ENCODE measurements around the gene TRPT1. TPM values are rescaled to one million over a fixed set of nuclear protein-coding genes. Genes with fewer than 3 reads are reported as not detected.
A peak's percentile ranks its signal among the peaks of the same experiment; 100 is the strongest.

The TRPT1 gene
- total RNA-seq, 1 donor from 2014 or later, result 42.2 TPM

- TF ChIP-seq CTCF (IDR thresholded peaks at IDR 0.05), result peak; percentile 51
- H3K4me3 Mint-ChIP-seq (ENCODE audit: unreplicated experiment), result peak overlapping the region; percentile 91
- H3K9me3 Mint-ChIP-seq (ENCODE audit: low read depth), result no peaks in the 10 kb centered on the region
- peaks cover 4% of the 10 kb centered on the region for H3K36me3 Mint-ChIP-seq (ENCODE audit: low read depth)
- peaks cover 30% of the 10 kb centered on the region for H3K4me1 Mint-ChIP-seq (ENCODE audit: low read depth)
- no peaks in the 10 kb centered on the region for H3K27me3 Mint-ChIP-seq (ENCODE audit: low read depth)
- no peak for DNase-seq (ENCODE audit: low spot score)
- peak overlapping the region; percentile 75 for H3K27ac Mint-ChIP-seq (ENCODE audit: unreplicated experiment)
Measured at GRCh38 chr11:64252003-64252872, 26.3 kb upstream of the TRPT1 start.

- no peak for DNase-seq (ENCODE audit: low spot score)
- no peak for TF ChIP-seq CTCF (IDR thresholded peaks at IDR 0.05)
- Mint-ChIP-seq H3K9me3 (ENCODE audit: low read depth) (no peaks in the 10 kb centered on the region), H3K4me3 (ENCODE audit: unreplicated experiment) (peak overlapping the region; percentile 91), H3K27me3 (ENCODE audit: low read depth) (no peaks in the 10 kb centered on the region), H3K36me3 (ENCODE audit: low read depth) (peaks cover 3% of the 10 kb centered on the region), H3K27ac (ENCODE audit: unreplicated experiment) (peak overlapping the region; percentile 75), H3K4me1 (ENCODE audit: low read depth) (peaks cover 30% of the 10 kb centered on the region)
Measured at GRCh38 chr11:64251753-64252002, 25.7 kb upstream of the TRPT1 start.

- H3K4me1 Mint-ChIP-seq (ENCODE audit: low read depth), result peaks cover 30% of the 10 kb centered on the region
- no peak for DNase-seq (ENCODE audit: low spot score)
- H3K27ac Mint-ChIP-seq (ENCODE audit: unreplicated experiment), result peak within 1 kb of the TSS; percentile 75
- peak; percentile 87 for TF ChIP-seq CTCF (IDR thresholded peaks at IDR 0.05)
- H3K9me3 Mint-ChIP-seq (ENCODE audit: low read depth), result no peaks in the 10 kb centered on the region
- H3K4me3 Mint-ChIP-seq (ENCODE audit: unreplicated experiment), result peak within 1 kb of the TSS; percentile 91
- no peaks in the 10 kb centered on the region for H3K27me3 Mint-ChIP-seq (ENCODE audit: low read depth)
- peaks cover under 1% of the 10 kb centered on the region for H3K36me3 Mint-ChIP-seq (ENCODE audit: low read depth)
Measured at GRCh38 chr11:64251016-64251752, 25.2 kb upstream of the TRPT1 start, which contains the start of gene PLCB3. PLCB3 (plus strand) TSS chr11:64251530; CDS start chr11:64251650, 120 bp downstream.

GRCh38 chr11:64250415-64251015 is 24.5 kb upstream of the TRPT1 start:
- H3K36me3 Mint-ChIP-seq (ENCODE audit: low read depth), result no peaks in the 10 kb centered on the region
- peak overlapping the region; percentile 77 for H3K4me3 Mint-ChIP-seq (ENCODE audit: unreplicated experiment)

More at GRCh38 chr11:64250415-64251015, 24.5 kb upstream of the TRPT1 start:
- peaks cover 30% of the 10 kb centered on the region for H3K4me1 Mint-ChIP-seq (ENCODE audit: low read depth)
- no peaks in the 10 kb centered on the region for H3K27me3 Mint-ChIP-seq (ENCODE audit: low read depth)
- H3K27ac Mint-ChIP-seq (ENCODE audit: unreplicated experiment), result no peak overlapping the region
- H3K9me3 Mint-ChIP-seq (ENCODE audit: low read depth), result no peaks in the 10 kb centered on the region
- TF ChIP-seq CTCF (IDR thresholded peaks at IDR 0.05), result no peak
- DNase-seq (ENCODE audit: low spot score), result no peak

All from chondrocyte (in vitro differentiated cells).